ENCODE measurements around the gene SUCLA2. TPM values are rescaled to one million over a fixed set of nuclear protein-coding genes. Genes with fewer than 3 reads are reported as not detected.

Gene SUCLA2
- total and polyA plus RNA-seq, 10 of the 15 experiments (the other 5 are each of a cell fraction or from before 2014, with no cell fraction given) = 27.5 to 83.4 (median 42.8) TPM

- no peak for TF ChIP-seq SPI1 (IDR thresholded peaks at IDR 0.05; ENCODE audit: borderline replicate concordance, insufficient read depth, low read depth, low read length)
- no peak for TF ChIP-seq CBX3 (IDR thresholded peaks at IDR 0.05; ENCODE audit: borderline replicate concordance, low read depth)
Measured at GRCh38 chr13:47983070-47983469, 18.0 kb downstream of the SUCLA2 start (continued).

- Histone ChIP-seq H4K20me1 (ENCODE audit: control insufficient read depth, insufficient read depth) (no peaks in the 10 kb centered on the region), H3K27ac (ENCODE audit: control insufficient read depth, insufficient read depth) (no peak overlapping the region), H3K36me3 (ENCODE audit: control insufficient read depth in 2 of 2, insufficient read depth in 2 of 2, low read length in 1 of 2) (peaks cover 1 to 3% of the 10 kb centered on the region in 2 experiments; a peak in 2 of 4 replicates), H3K27me3 (replicated peaks in 1 of 2; ENCODE audit: control insufficient read depth in 2 of 2, insufficient read depth in 2 of 2, low read length in 1 of 2) (no peaks in the 10 kb centered on the region), H3K9me3 (replicated peaks; ENCODE audit: control insufficient read depth, insufficient read depth, low read length) (no peaks in the 10 kb centered on the region; the same call in 2 of the 3 replicates), H3K4me3 (no peak overlapping the region), H3K79me2 (ENCODE audit: control insufficient read depth, insufficient read depth, low read length) (no peaks in the 10 kb centered on the region), H2AFZ (ENCODE audit: control insufficient read depth, low read depth, low read length) (no peak overlapping the region), H3K4me2 (ENCODE audit: control insufficient read depth, insufficient read depth) (no peak overlapping the region), H3K4me1 (ENCODE audit: control insufficient read depth, insufficient read depth, low read length) (no peaks in the 10 kb centered on the region), H3K9ac (ENCODE audit: control insufficient read depth, insufficient read depth, low read length) (no peak overlapping the region)
- TF ChIP-seq CBX3 (IDR thresholded peaks at IDR 0.05; ENCODE audit: borderline replicate concordance, low read depth) (no peak), RBBP5 (conservative IDR thresholded peaks at IDR 0.05) (no peak), CREM (IDR thresholded peaks at IDR 0.05; ENCODE audit: low read depth) (no peak), BCL11A (IDR thresholded peaks at IDR 0.05; ENCODE audit: low read depth, low read length) (no peak), HDAC6 (IDR thresholded peaks at IDR 0.05; ENCODE audit: unreplicated experiment) (no peak), NR2F1 (conservative IDR thresholded peaks at IDR 0.05) (no peak), SMAD5 (IDR thresholded peaks at IDR 0.05; ENCODE audit: low read depth) (no peak), PBX3 (IDR thresholded peaks at IDR 0.05; ENCODE audit: insufficient replicate concordance, low read depth, low read length) (no peak), BCL3 (IDR thresholded peaks at IDR 0.05; ENCODE audit: borderline replicate concordance, insufficient read depth, low read depth, low read length, poor library complexity, severe bottlenecking) (no peak), SUZ12 (IDR thresholded peaks at IDR 0.05; ENCODE audit: unreplicated experiment) (no peak), CEBPB (IDR thresholded peaks at IDR 0.05; ENCODE audit: borderline replicate concordance in 1 of 2, low read depth in 2 of 2, low read length in 2 of 2) (no peak), JUNB (IDR thresholded peaks at IDR 0.05) (no peak), MEF2A (IDR thresholded peaks at IDR 0.05; ENCODE audit: insufficient read depth, low read depth, low read length) (no peak), BHLHE40 (IDR thresholded peaks at IDR 0.05; ENCODE audit: borderline replicate concordance in 1 of 2, low read depth in 2 of 2, low read length in 1 of 2) (no peak), RUNX3 (IDR thresholded peaks at IDR 0.05; ENCODE audit: low read length) (no peak)
- SMC1A ChIA-PET (ENCODE audit: uncharacterized antibody, unreplicated experiment) = no interaction called here
- in situ Hi-C loops (cut with MboI) (no loop called here), intact Hi-C loops (cut with micrococcal nuclease; ENCODE audit: unreplicated experiment) (no loop called here)
- DNase-seq (ENCODE audit: low read depth, low spot score) = no peak
- ATAC-seq = no peak
- 100% methylated on average over 1 of the region's 1 CpG for WGBS (ENCODE audit: insufficient coverage, insufficient replicate concordance, low lambda C conversion rate, missing lambda C conversion rate)
- BruUV-seq (replicated peaks) = no TSS peak
- RAD21 ChIA-PET (ENCODE audit: unreplicated experiment) = no interaction called here
- no peak for FAIRE-seq
- POLR2A ChIA-PET = no interaction called here
- CTCF ChIA-PET = no interaction called here
Measured at GRCh38 chr13:47976325-47976724, 24.7 kb downstream of the SUCLA2 start.

Data from GM12878 (cell line).